Right cardiac atrium (tissue), 5 donors: ENCODE results near the gene ZNF428. TPM values are rescaled to one million over a fixed set of nuclear protein-coding genes. Genes with fewer than 3 reads are reported as not detected.

Source experiments
- ATAC-seq, 2 donors: fragments of 200-7000 bp; cut with Tn5 transposase; one replicate each; pipeline versions ENCODE4 v1.8.0 to v1.9.1; 2020; ENCODE audit warnings: moderate library complexity in 2 of 2, mild to moderate bottlenecking in 1 of 2
- DNase-seq, 3 donors: peaks; one replicate each; pipeline ENCODE4 v3.0.0-alpha.2; 2020
- H3K27ac ChIP-seq: one replicate; pipeline ENCODE4 v1.5.1; 2013; ENCODE audit warnings: mild to moderate bottlenecking, low read length, control low read depth, moderate library complexity
- H3K27me3 ChIP-seq: one replicate; pipeline ENCODE4 v1.6.1; 2013; ENCODE audit not compliant: control insufficient read depth, insufficient read depth
- H3K4me1 ChIP-seq: one replicate; pipeline ENCODE4 v1.6.1; 2013; ENCODE audit warnings: low read length; ENCODE audit not compliant: control insufficient read depth, insufficient read depth
- H3K4me3 ChIP-seq: one replicate; pipeline ENCODE4 v1.5.1; 2013; ENCODE audit warnings: low read length, control low read depth
- H3K9me3 ChIP-seq: one replicate; pipeline ENCODE4 v1.6.1; 2013; ENCODE audit warnings: low read length; ENCODE audit not compliant: control insufficient read depth
- WGBS: extraction: QIAGEN DNeasy Blood & Tissue Kit; methylation state at CpG from one replicate; pipeline ENCODE4 v1.1.7; 2013; 5-methylcytosine and 5-hydroxymethylcytosine counted together
- intact Hi-C, 4 donors: fragments of 100-400 bp; cut with DNase I; formaldehyde crosslinking; loops; one replicate each; pipeline versions ENCODE4 v1.11.0 to v1.14.0; 2022 to 2023
- polyA plus RNA-seq: library from polyadenylated mRNA; stranded (reverse); fragments of 200-250 nt; gene quantifications from one replicate; pipeline ENCODE4 v1.2.3, GENCODE V29; 2013
- total RNA-seq, 4 donors: library from RNA; stranded (reverse); fragmentation: NEBNext Ultra II Directional; extraction: Animal tissue kit (Norgen Biotek cat#: 25700); gene quantifications; one replicate each; pipeline ENCODE4 v1.2.1, GENCODE V29; 2021
- donor health status: healthy with polysubstance abuse.
- donor health status: DM: no; HTN: yes; CAD: no.
- donor health status: DM: no; HTN: no; CAD: no.
- donor health status: DM: no; HTN: yes; CAD: no; lungs with severe emphysema.
- donor health status: DM: yes; HTN: yes; CAD: no.

The ZNF428 gene
- total and polyA plus RNA-seq, 5 donors, result 41.4 to 65.0 (median 45.9) TPM

- no peaks in the 10 kb centered on the region for H3K9me3 ChIP-seq
- H3K27ac ChIP-seq, result no peak overlapping the region
- H3K27me3 ChIP-seq, result no peaks in the 10 kb centered on the region
- H3K4me3 ChIP-seq, result no peak overlapping the region
- 88% methylated on average over 4 of the region's 4 CpGs for WGBS
- ATAC-seq (no peak), DNase-seq (no peak)
- intact Hi-C loops, result no loop called here
- H3K4me1 ChIP-seq, result peaks cover 6% of the 10 kb centered on the region
These were observed 19.7 kb downstream of the ZNF428 start for GRCh38 chr19:43599635-43600295.

- WGBS, result 91% methylated on average over 19 of the region's 19 CpGs
- H3K27ac ChIP-seq, result no peak overlapping the region
- no peaks in the 10 kb centered on the region for H3K9me3 ChIP-seq
- H3K4me3 ChIP-seq, result no peak overlapping the region
- ATAC-seq (no peak), DNase-seq (peak in 1 of 3 donors; percentile 53)
- peaks cover 6% of the 10 kb centered on the region for H3K4me1 ChIP-seq
- no peaks in the 10 kb centered on the region for H3K27me3 ChIP-seq
- intact Hi-C loops, result no loop called here
These were observed 20.8 kb downstream of the ZNF428 start for GRCh38 chr19:43598445-43599240.

- Histone ChIP-seq H3K27me3 (no peaks in the 10 kb centered on the region), H3K4me1 (peaks cover 6% of the 10 kb centered on the region), H3K27ac (no peak overlapping the region), H3K9me3 (no peaks in the 10 kb centered on the region), H3K4me3 (no peak overlapping the region)
- intact Hi-C loops, result loop anchor here in 1 of 4 donors (2.0 kb wide), 1 partner anchor 23 kb away; the partner anchor contains the start of genes PINLYP and XRCC1
- no peak for ATAC-seq
- DNase-seq, result no peak
- WGBS, result 44% methylated on average over 5 of the region's 5 CpGs
These were observed 21.6 kb downstream of the ZNF428 start for GRCh38 chr19:43597876-43598275.

GRCh38 chr19:43596842-43597461 is 22.5 kb downstream of the ZNF428 start:
- ATAC-seq (no peak), DNase-seq (peak in 2 of 3 donors; percentile 48 to 62)
- Histone ChIP-seq H3K4me1 (peaks cover 6% of the 10 kb centered on the region), H3K27me3 (no peaks in the 10 kb centered on the region), H3K9me3 (no peaks in the 10 kb centered on the region), H3K4me3 (peak overlapping the region; percentile 82), H3K27ac (peak overlapping the region; percentile 100)
- 23% methylated on average over 7 of the region's 7 CpGs for WGBS
- intact Hi-C loops, result loop anchor here in 1 of 4 donors (2.0 kb wide), 1 partner anchor 22 kb away; the partner anchor contains the start of genes PINLYP and XRCC1

- H3K4me3 ChIP-seq, result peak within 1 kb of the TSS; percentile 82
- ATAC-seq, result peak; percentile 93 to 95
- peaks cover 6% of the 10 kb centered on the region for H3K4me1 ChIP-seq
- no peaks in the 10 kb centered on the region for H3K9me3 ChIP-seq
- no peaks in the 10 kb centered on the region for H3K27me3 ChIP-seq
- under 1% methylated on average over 60 of the region's 60 CpGs for WGBS
- intact Hi-C loops, result loop anchor here in 1 of 4 donors (2.0 kb wide), 1 partner anchor 21 kb away; the partner anchor contains the start of genes PINLYP and XRCC1
- H3K27ac ChIP-seq, result peak within 1 kb of the TSS; percentile 100
- DNase-seq, result peak; percentile 100
These were observed 23.2 kb downstream of the ZNF428 start, which contains the start of the genes IRGQ and ZNF576 for GRCh38 chr19:43595999-43596841. Gene IRGQ (minus strand): TSS chr19:43596134. CDS start chr19:43595338, 796 bp downstream. Gene ZNF576 (plus strand): TSS chr19:43596595. CDS start chr19:43597109, 514 bp downstream.

- no peaks in the 10 kb centered on the region for H3K9me3 ChIP-seq
- H3K27me3 ChIP-seq, result no peaks in the 10 kb centered on the region
- 2% methylated on average over 18 of the region's 18 CpGs for WGBS
- DNase-seq (no peak), ATAC-seq (peak in 1 of 2 donors; percentile 37)
- H3K4me3 ChIP-seq, result peak overlapping the region; percentile 75
- peak overlapping the region; percentile 83 for H3K27ac ChIP-seq
- H3K4me1 ChIP-seq, result peaks cover 6% of the 10 kb centered on the region
- intact Hi-C loops, result no loop called here
These were observed 23.8 kb downstream of the ZNF428 start for GRCh38 chr19:43595605-43595998.

DNA sequence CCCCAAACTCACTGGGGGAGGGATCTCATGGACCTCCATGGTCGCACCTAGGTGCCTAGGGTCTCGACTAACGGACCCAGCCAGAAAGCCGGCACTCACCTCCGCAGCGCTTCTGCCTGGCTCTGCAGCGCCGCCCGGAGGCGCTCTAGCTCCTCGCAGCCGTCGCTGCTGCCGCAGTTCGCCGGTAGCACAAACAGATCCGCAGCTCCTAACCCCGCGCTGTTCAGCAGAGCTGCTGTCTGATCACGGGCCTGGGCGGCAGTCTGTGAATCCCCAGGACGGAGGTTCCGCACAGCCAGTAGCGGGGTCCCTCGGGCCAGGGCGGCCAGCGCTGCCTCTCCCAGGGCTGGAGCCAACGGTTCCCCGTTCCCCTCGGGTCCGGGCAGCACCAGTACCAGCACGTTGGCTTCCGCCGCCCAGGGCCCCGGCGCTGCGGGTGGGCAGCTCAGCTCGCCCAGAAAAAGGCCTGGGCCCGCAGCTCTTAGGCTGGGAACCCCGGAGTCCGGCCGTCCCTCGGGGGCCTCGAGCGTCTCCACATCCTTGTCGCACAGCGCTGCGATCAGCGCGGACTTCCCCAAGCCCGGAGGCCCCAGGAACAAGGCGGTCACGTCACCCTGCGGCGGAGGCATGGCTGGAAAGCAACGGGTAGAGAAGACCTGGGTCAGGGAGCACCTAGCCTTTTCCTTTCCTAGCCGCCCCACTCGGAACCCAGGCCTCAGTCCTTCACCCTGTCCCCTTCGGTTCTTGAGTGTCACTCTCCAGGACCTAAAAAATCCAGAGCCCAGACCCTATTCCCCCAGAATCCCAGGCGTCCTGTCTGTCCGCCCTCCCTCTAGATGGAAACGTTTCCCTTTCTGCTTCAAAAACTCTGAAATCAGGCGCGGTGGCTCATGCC is 24.5 kb downstream of the ZNF428 start:
- ATAC-seq (peak; percentile 2 to 15), DNase-seq (peak; percentile 51 to 79 (median 77))
- Histone ChIP-seq H3K9me3 (no peaks in the 10 kb centered on the region), H3K27me3 (no peaks in the 10 kb centered on the region), H3K27ac (peak overlapping the region; percentile 83), H3K4me1 (peaks cover 6% of the 10 kb centered on the region), H3K4me3 (peak overlapping the region; percentile 75)
- intact Hi-C loops, result no loop called here
- 2% methylated on average over 64 of the region's 64 CpGs for WGBS

GRCh38 chr19:43594081-43594697 is 25.2 kb downstream of the ZNF428 start:
- intact Hi-C loops, result no loop called here
- 89% methylated on average over 10 of the region's 10 CpGs for WGBS
- no peak overlapping the region for H3K27ac ChIP-seq
- no peaks in the 10 kb centered on the region for H3K9me3 ChIP-seq
- peak overlapping the region; percentile 75 for H3K4me3 ChIP-seq
- DNase-seq, result no peak
- ATAC-seq, result no peak
- H3K27me3 ChIP-seq, result no peaks in the 10 kb centered on the region
- peaks cover 6% of the 10 kb centered on the region for H3K4me1 ChIP-seq

- no peak for ATAC-seq
- H3K27me3 ChIP-seq, result no peaks in the 10 kb centered on the region
- no peak overlapping the region for H3K27ac ChIP-seq
- 94% methylated on average over 37 of the region's 37 CpGs for WGBS
- intact Hi-C loops, result no loop called here
- no peak overlapping the region for H3K4me3 ChIP-seq
- no peaks in the 10 kb centered on the region for H3K9me3 ChIP-seq
- H3K4me1 ChIP-seq, result peaks cover 6% of the 10 kb centered on the region
- DNase-seq, result peak in 1 of 3 donors; percentile 57
These were observed 26.6 kb downstream of the ZNF428 start for GRCh38 chr19:43592800-43593350.
